GM06990 (cell line): ENCODE results near the gene CNTN2.

ENCODE experiments used
- DNase-seq: peaks from one replicate; pipeline ENCODE4 v3.0.0-alpha.2; 2011; ENCODE audit not compliant: insufficient read length; ENCODE audit errors: extremely low read depth
- H3K27me3 ChIP-seq: replicated peaks from 2 replicates; pipeline ENCODE4 v1.6.0; 2011; ENCODE audit warnings: low read length; ENCODE audit not compliant: control insufficient read depth, insufficient read depth
- H3K36me3 ChIP-seq: 2 replicates; pipeline ENCODE4 v1.5.1; 2011; ENCODE audit warnings: low read length; ENCODE audit not compliant: control insufficient read depth, insufficient read depth
- H3K4me3 ChIP-seq: replicated peaks from 2 replicates; pipeline ENCODE4 v1.5.1; 2011; ENCODE audit warnings: low read depth, mild to moderate bottlenecking, control low read depth, low read length
- TF ChIP-seq, protein P1 (sequence below): IDR thresholded peaks from 2 replicates; pipeline ENCODE4 v1.5.1; 2011; ENCODE audit warnings: low read length, control low read depth, mild to moderate bottlenecking, inconsistent platforms; ENCODE audit not compliant: insufficient read depth, poor library complexity, severe bottlenecking

The CNTN2 gene

DNA sequence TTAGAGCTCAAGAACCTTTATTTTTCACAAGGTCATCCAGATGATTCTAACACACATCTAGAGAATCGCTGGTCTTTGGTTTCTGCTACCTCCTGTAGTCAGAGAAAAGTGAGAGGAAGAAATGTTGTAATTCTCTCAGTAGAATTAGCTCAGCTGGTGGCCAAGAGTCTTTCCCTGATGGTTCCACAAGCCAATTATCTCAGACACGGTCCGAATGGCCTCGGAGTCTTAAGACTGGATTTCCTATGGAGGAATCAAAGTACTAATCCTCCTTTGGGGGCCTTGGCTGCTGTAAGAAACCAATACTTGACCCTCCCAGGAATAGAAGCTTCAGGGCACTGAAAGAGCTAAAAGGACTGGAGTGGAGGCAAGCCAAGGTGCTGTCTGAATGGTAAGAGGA is 39.4 kb downstream of the CNTN2 start:
- DNase-seq: no peak
- Histone ChIP-seq H3K4me3 (no peak overlapping the region), H3K36me3 (peaks cover 2% of the 10 kb centered on the region), H3K27me3 (no peaks in the 10 kb centered on the region)
- TF ChIP-seq, protein P1, sequence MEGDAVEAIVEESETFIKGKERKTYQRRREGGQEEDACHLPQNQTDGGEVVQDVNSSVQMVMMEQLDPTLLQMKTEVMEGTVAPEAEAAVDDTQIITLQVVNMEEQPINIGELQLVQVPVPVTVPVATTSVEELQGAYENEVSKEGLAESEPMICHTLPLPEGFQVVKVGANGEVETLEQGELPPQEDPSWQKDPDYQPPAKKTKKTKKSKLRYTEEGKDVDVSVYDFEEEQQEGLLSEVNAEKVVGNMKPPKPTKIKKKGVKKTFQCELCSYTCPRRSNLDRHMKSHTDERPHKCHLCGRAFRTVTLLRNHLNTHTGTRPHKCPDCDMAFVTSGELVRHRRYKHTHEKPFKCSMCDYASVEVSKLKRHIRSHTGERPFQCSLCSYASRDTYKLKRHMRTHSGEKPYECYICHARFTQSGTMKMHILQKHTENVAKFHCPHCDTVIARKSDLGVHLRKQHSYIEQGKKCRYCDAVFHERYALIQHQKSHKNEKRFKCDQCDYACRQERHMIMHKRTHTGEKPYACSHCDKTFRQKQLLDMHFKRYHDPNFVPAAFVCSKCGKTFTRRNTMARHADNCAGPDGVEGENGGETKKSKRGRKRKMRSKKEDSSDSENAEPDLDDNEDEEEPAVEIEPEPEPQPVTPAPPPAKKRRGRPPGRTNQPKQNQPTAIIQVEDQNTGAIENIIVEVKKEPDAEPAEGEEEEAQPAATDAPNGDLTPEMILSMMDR: no peak

DNA sequence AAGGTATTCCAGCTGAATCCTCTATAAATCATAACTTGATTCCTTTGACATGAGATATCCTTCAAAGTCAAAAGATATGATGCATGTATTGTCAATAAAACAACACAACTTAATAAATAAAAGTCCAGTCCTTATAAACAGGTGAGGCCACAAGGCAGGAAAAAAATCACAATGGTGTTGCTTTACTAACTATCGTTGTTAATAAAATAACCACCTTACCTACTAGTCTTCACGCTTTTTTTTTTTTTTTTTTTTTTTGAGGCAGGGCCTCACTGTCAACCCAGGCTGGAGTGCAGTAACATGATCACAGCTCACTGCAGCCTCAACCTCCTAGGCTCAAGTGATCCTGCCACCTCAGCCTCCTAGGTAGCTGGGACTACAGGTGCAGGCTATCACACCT is 41.3 kb downstream of the CNTN2 start, which contains the start of gene TMEM81:
TMEM81 (minus strand) TSS at position 101 of the 400 bp plus-strand sequence. CDS start 140 bp downstream, outside the sequence.
- no peaks in the 10 kb centered on the region for H3K27me3 ChIP-seq
- TF ChIP-seq, protein P1: no peak
- DNase-seq: no peak
- peaks cover 6% of the 10 kb centered on the region for H3K36me3 ChIP-seq
- H3K4me3 ChIP-seq: no peak within 1 kb of the TSS

DNA sequence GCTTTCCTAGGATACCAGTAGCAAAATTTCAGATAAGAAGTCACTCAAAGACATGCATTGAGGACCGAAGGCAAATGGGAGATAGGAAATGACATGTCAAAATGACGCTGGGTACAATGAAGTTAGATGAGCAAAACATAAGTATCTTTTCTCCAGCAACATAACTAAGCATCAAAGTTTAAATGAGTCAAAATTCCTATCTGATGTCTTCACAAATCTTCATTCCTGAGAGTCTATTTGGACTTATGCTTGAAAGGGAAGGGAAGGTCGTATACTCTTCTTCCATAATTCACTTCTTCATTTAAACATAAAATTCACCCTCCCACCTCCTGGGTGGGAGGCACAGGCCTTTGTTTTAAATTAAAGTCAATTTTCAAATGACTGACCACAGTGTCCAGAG is 45.3 kb downstream of the CNTN2 start:
- no peak for DNase-seq
- Histone ChIP-seq H3K4me3 (no peak overlapping the region), H3K36me3 (peaks cover 8% of the 10 kb centered on the region), H3K27me3 (no peaks in the 10 kb centered on the region)
- TF ChIP-seq, protein P1: no peak

DNA sequence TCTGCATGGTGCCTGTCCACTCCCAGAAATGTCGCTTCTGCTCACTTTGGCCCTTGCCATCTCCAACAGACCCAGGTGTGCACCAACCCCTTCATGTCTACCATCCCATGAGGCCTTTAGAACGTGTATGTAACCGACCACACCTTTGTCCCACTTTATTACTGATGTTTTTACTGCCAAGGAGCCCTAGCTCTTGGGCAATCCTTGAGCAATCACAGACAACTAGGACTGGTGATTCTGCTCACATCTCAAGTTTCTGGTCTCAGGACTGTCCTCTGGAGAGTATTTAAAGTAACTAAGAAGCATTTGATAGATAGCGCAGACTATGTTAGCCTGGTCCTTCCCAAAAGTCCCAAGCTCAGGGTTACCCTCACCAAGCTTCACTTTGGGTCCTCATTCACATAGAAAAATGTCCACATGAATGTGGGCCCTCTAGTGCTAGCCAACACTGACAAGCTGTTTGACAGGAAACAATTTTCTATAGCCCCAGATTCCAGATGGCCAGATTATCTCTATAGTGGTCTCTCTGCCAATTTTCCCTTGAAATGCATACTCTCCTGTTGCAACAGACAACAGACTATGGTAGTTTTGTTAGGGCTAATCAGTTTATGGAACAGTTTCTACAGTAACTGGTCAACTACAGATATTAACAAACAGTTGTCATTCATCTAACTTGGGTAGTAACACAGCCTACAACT is 48.2 kb downstream of the CNTN2 start:
- peaks cover 11% of the 10 kb centered on the region for H3K36me3 ChIP-seq
- no peak for DNase-seq
- H3K4me3 ChIP-seq: no peak overlapping the region
- TF ChIP-seq, protein P1: no peak
- H3K27me3 ChIP-seq: no peaks in the 10 kb centered on the region

DNA sequence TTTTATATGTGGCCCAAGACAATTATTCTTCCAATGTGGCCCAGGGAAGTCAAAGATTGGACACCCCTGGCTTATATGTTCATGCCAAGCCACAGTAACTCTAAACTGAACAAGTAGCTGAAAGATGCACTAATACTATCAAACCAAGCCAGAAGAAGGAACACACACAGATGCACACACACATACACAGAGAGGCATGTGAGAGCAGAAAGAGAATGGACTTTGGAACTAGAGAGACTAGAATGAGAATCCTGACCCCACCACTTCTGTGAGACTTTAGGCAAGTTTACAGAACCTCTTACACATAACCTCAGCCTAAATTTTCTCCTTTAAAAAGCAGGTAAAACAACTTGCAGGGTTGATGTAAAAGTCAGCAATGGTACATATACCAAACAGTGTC is 52.4 kb downstream of the CNTN2 start:
- H3K27me3 ChIP-seq: no peaks in the 10 kb centered on the region
- no peak for DNase-seq
- TF ChIP-seq, protein P1: no peak
- no peak overlapping the region for H3K4me3 ChIP-seq
- peaks cover 13% of the 10 kb centered on the region for H3K36me3 ChIP-seq
